MCF 10A (cell line): Measurements from ENCODE around the gene TNS3. TPM values are rescaled to one million over a fixed set of nuclear protein-coding genes. Genes with fewer than 3 reads are reported as not detected.

Experiments used
- BruUV-seq: library from RNA; stranded (reverse); fragments of 400-500 nt; replicated peaks from 2 replicates; lab custom pipeline; 2021; lab: Mats Ljungman, UMichigan
- CTCF ChIA-PET: fragments of 300-600 bp; sonication (Branson Sonifier 250); formaldehyde crosslinking; extraction: SDS; loops from one replicate; lab custom pipeline; 2021; ENCODE audit warnings: antibody characterized with exemption, inconsistent platforms; lab: Yijun Ruan, JAX
- POLR2A ChIA-PET: fragments of 300-600, 350-650 bp; sonication (Branson Sonifier 250); formaldehyde crosslinking; extraction: SDS; loops from one replicate; lab custom pipeline; 2020; ENCODE audit warnings: antibody characterized with exemption, inconsistent platforms; lab: Yijun Ruan, JAX
- DNase-seq: peaks from one replicate; pipeline ENCODE4 v3.0.0-alpha.2; 2018; ENCODE audit not compliant: unreplicated experiment
- H3K27ac Mint-ChIP-seq: one replicate; pipeline ENCODE4 v1.8.0; 2022; ENCODE audit warnings: mild to moderate bottlenecking, low read depth, mixed read lengths; ENCODE audit not compliant: unreplicated experiment
- H3K27me3 Mint-ChIP-seq: one replicate; pipeline ENCODE4 v1.8.0; 2022; ENCODE audit warnings: mixed read lengths; ENCODE audit not compliant: insufficient read depth, unreplicated experiment
- H3K36me3 Mint-ChIP-seq: one replicate; pipeline ENCODE4 v1.8.0; 2022; ENCODE audit warnings: mild to moderate bottlenecking, moderate library complexity, mixed read lengths; ENCODE audit not compliant: insufficient read depth, unreplicated experiment
- H3K4me1 Mint-ChIP-seq: one replicate; pipeline ENCODE4 v1.8.0; 2022; ENCODE audit warnings: mixed read lengths; ENCODE audit not compliant: insufficient read depth, unreplicated experiment
- H3K4me3 Mint-ChIP-seq: one replicate; pipeline ENCODE4 v1.8.0; 2022; ENCODE audit warnings: mild to moderate bottlenecking, moderate library complexity, mixed read lengths; ENCODE audit not compliant: unreplicated experiment
- H3K9me3 Mint-ChIP-seq: one replicate; pipeline ENCODE4 v1.8.0; 2022; ENCODE audit warnings: mixed read lengths; ENCODE audit not compliant: unreplicated experiment
- CTCF ChIP-seq: fragments of 200-600 bp; IDR thresholded peaks from one replicate; pipeline ENCODE4 v1.8.0; 2022; ENCODE audit warnings: antibody characterized with exemption, mild to moderate bottlenecking; ENCODE audit not compliant: unreplicated experiment
- intact Hi-C: fragments of 100-400 bp; cut with micrococcal nuclease; formaldehyde crosslinking; loops from 2 replicates; pipeline ENCODE4 v1.14.1; 2022
- total RNA-seq: library from RNA; stranded (reverse); gene quantifications from 2 replicates; pipeline ENCODE4 v1.2.3, GENCODE V29; 2022

Gene TNS3
- total RNA-seq, 1 experiment from 2014 or later, result 30.1 TPM

- ChIA-PET CTCF (interaction anchor here (0.6 to 1.2 kb wide), 3 partner anchors 16 to 208 kb away, joined by 3 to 5 read pairs (median 3); no protein-coding TSS in a partner anchor), POLR2A (interaction anchor here (0.6 to 2.2 kb wide), 5 partner anchors 16 to 309 kb away, joined by 3 to 10 read pairs (median 4); no protein-coding TSS in a partner anchor)
- intact Hi-C loops, result no loop called here
- H3K4me1 Mint-ChIP-seq, result peaks cover 5% of the 10 kb centered on the region
- no peaks in the 10 kb centered on the region for H3K9me3 Mint-ChIP-seq
- no TSS peak for BruUV-seq
- TF ChIP-seq CTCF, result no peak
- H3K36me3 Mint-ChIP-seq, result no peaks in the 10 kb centered on the region
- DNase-seq, result no peak
- no peak overlapping the region for H3K27ac Mint-ChIP-seq
- H3K27me3 Mint-ChIP-seq, result no peaks in the 10 kb centered on the region
- H3K4me3 Mint-ChIP-seq, result no peak overlapping the region
Measured at GRCh38 chr7:47474211-47474936, 107.5 kb downstream of the TNS3 start.

- H3K36me3 Mint-ChIP-seq, result peaks cover 2% of the 10 kb centered on the region
- no TSS peak for BruUV-seq
- TF ChIP-seq CTCF, result no peak
- ChIA-PET CTCF (interaction anchor here (0.6 to 1.0 kb wide), 2 partner anchors 169 to 207 kb away, joined by 3 read pairs; no protein-coding TSS in a partner anchor), POLR2A (no interaction called here)
- intact Hi-C loops, result no loop called here
- no peak for DNase-seq
- no peak overlapping the region for H3K27ac Mint-ChIP-seq
- H3K4me1 Mint-ChIP-seq, result peaks cover 5% of the 10 kb centered on the region
- no peaks in the 10 kb centered on the region for H3K27me3 Mint-ChIP-seq
- H3K4me3 Mint-ChIP-seq, result no peak overlapping the region
- no peaks in the 10 kb centered on the region for H3K9me3 Mint-ChIP-seq
Measured at GRCh38 chr7:47473499-47474210, 108.3 kb downstream of the TNS3 start.

GRCh38 chr7:47472444-47473157 is 109.3 kb downstream of the TNS3 start:
- Mint-ChIP-seq H3K9me3 (no peaks in the 10 kb centered on the region), H3K36me3 (peaks cover 7% of the 10 kb centered on the region), H3K4me3 (no peak overlapping the region), H3K27me3 (no peaks in the 10 kb centered on the region), H3K4me1 (peaks cover 5% of the 10 kb centered on the region), H3K27ac (no peak overlapping the region)
- POLR2A ChIA-PET, result no interaction called here
- DNase-seq, result no peak
- no TSS peak for BruUV-seq
- CTCF ChIA-PET, result interaction anchor here (0.7 kb wide), 1 partner anchor 59 kb away, joined by 3 read pairs; no protein-coding TSS in a partner anchor
- no peak for TF ChIP-seq CTCF
- intact Hi-C loops, result no loop called here

GRCh38 chr7:47471831-47472230 is 110.1 kb downstream of the TNS3 start:
- H3K9me3 Mint-ChIP-seq, result no peaks in the 10 kb centered on the region
- POLR2A ChIA-PET, result interaction anchor here (1.0 kb wide), 1 partner anchor 19 kb away, joined by 3 read pairs; no protein-coding TSS in a partner anchor

More at GRCh38 chr7:47471831-47472230, 110.1 kb downstream of the TNS3 start:
- CTCF ChIA-PET, result interaction anchor here (0.6 to 0.7 kb wide), 2 partner anchors 14 to 197 kb away, joined by 3 read pairs; no protein-coding TSS in a partner anchor
- H3K4me3 Mint-ChIP-seq, result no peak overlapping the region
- no TSS peak for BruUV-seq
- intact Hi-C loops, result no loop called here
- no peak for TF ChIP-seq CTCF
- peaks cover 5% of the 10 kb centered on the region for H3K4me1 Mint-ChIP-seq
- DNase-seq, result no peak
- peaks cover 7% of the 10 kb centered on the region for H3K36me3 Mint-ChIP-seq
- no peaks in the 10 kb centered on the region for H3K27me3 Mint-ChIP-seq
- no peak overlapping the region for H3K27ac Mint-ChIP-seq
